ENCODE measurements around the gene PPP2CA.
"Not testable (repeated sequence)": the region's sequence is repeated elsewhere in the genome, so short reads cannot be mapped to it uniquely, and the experiment has no call there.

The PPP2CA gene

DNA sequence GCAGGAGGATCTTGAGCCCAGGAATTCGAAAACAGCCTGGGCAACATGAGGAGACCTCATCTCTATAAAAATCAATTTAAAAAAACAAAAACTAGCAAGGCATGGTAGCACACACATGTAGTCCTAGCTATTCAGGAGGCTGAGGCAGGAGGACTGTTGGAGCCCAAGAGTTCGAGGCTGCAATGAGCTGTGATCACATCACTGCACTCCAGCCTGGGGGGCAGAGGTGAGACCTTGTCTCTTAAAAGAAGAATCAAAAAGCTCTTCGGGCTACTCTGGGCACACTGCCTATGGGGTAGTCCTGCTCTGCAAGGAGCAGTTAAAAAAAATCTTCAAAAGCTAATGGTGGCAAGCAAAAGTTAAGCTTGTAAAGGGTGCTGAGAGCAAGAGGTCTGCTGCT is 72.6 kb downstream of the PPP2CA start:
- Mint-ChIP-seq H3K4me1 (ENCODE audit: low read depth) (peaks cover 23% of the 10 kb centered on the region), H3K27ac (no peak overlapping the region), H3K36me3 (ENCODE audit: low read depth) (peaks cover 57% of the 10 kb centered on the region), H3K9me3 (no peaks in the 10 kb centered on the region), H3K27me3 (ENCODE audit: low read depth) (no peaks in the 10 kb centered on the region), H3K4me3 (no peak overlapping the region)

DNA sequence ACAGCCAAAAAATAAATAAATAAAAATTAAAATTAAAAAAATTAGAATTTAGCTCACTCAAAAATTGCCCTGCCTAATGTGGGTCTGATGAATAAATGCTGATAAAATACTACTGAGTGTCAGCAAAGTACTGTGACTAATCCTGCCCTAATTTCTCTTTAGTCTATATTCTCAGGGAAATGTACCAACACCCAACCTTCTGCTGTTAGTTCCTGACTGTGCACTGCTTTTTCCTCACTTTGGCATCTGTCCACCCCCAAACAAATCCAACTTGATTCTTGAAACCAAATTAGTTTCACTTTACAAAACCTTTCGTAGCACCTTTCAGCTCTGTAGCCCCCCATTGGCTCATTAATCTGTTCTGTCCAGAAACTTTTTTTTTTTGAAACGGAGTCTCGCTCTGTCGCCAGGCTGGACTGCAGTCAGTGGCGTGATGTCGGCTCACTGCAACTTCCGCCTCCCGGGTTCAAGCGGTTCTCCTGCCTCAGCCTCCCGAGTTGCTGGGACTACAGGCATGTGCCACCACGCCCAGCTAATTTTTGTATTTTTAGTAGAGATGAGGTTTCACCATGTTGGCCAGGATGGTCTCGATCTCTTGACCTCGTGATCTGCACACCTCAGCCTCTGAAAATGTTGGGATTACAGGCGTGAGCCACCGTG is 73.6 kb downstream of the PPP2CA start:
- H3K4me3 Mint-ChIP-seq; H3K27me3 Mint-ChIP-seq (ENCODE audit: low read depth); H3K9me3 Mint-ChIP-seq; H3K27ac Mint-ChIP-seq: not testable (repeated sequence)
- peaks cover 50% of the 10 kb centered on the region for H3K36me3 Mint-ChIP-seq (ENCODE audit: low read depth)
- peaks cover 24% of the 10 kb centered on the region for H3K4me1 Mint-ChIP-seq (ENCODE audit: low read depth)

DNA sequence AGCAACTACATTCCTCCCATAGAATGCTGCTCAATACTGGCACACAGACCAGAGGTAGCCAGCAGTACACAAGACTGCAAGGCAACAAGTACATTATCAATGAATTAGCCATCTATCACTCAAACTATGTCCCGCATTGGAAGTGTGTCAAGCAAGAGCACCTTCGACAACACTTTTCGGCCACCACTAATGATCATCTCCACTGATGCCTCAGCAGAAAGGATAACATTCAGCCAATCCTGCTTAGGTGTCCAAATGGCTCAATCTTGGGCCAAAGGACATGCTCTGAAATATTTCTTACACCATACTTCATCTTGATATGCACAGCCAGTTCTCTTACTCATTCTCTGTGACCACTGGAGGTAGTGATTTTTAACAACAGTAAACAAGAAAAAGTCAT is 74.2 kb downstream of the PPP2CA start:
- Mint-ChIP-seq H3K36me3 (ENCODE audit: low read depth) (peaks cover 52% of the 10 kb centered on the region), H3K9me3 (no peaks in the 10 kb centered on the region), H3K4me1 (ENCODE audit: low read depth) (peaks cover 24% of the 10 kb centered on the region), H3K27me3 (ENCODE audit: low read depth) (no peaks in the 10 kb centered on the region), H3K4me3 (no peak overlapping the region), H3K27ac (no peak overlapping the region)

DNA sequence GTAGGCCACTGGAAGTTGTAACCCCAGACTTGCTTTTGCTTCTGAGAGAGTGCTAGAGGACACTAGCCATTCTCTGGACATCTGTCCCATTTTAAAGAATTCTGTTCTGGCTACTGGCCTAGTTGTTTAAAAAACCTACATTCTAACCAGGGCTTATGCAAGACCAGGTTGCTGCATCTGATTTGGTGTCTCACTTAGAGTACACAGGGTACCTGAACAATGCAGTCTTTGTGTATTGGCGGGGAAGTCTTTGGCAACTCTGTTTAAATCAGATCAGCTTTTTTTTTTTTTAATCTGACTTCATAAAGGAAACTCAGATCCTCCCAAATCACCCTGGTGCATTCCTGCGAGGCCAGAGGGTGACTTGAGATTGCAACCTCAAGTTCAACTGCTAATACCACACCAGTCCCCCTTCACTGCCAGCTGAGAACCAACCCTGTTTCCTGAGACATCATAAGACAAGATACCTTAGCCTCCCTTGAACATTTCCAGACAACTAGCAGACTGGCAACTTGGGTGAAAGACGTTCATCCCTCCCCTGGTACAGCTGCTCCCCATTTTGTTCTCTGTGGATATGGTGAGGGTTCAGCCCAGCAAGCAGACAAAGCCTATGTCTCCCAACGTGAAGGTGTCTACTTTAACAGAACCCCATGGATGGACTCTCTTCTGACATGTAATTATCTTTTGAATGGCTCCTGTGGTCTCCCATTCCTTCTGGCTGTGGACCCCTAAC is 76.1 kb downstream of the PPP2CA start:
- Mint-ChIP-seq H3K27ac (peak overlapping the region; percentile 3), H3K4me3 (no peak overlapping the region), H3K9me3 (no peaks in the 10 kb centered on the region), H3K4me1 (ENCODE audit: low read depth) (peaks cover 20% of the 10 kb centered on the region), H3K27me3 (ENCODE audit: low read depth) (no peaks in the 10 kb centered on the region), H3K36me3 (ENCODE audit: low read depth) (peaks cover 50% of the 10 kb centered on the region)

DNA sequence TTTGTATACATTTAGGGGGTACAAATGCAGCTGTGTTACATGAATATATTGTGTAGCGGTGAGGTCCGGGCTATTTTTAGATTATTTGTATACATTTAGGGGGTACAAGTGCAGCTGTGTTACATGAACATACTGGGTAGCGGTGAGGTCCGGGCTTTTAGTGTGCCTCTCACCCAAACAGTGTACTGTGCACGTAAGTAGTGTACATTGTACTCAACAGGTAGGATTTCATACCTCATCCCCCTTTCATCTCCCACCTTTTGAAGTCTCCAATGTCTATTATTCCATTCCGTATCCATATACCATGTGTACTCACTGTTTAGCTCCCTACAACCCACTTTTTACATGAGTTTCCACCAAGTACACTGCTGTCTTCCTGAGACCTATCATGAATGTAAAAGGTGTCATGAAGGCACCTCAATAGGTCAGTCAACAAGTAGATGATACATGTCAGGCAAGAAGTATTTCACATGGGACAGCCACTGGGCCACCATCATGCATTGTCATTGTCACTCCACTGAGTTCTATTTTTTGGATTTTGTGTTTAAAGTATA is 76.8 kb downstream of the PPP2CA start:
- no peaks in the 10 kb centered on the region for H3K9me3 Mint-ChIP-seq
- H3K36me3 Mint-ChIP-seq (ENCODE audit: low read depth), result peaks cover 50% of the 10 kb centered on the region
- H3K4me3 Mint-ChIP-seq, result no peak overlapping the region
- no peak overlapping the region for H3K27ac Mint-ChIP-seq
- no peaks in the 10 kb centered on the region for H3K27me3 Mint-ChIP-seq (ENCODE audit: low read depth)
- peaks cover 21% of the 10 kb centered on the region for H3K4me1 Mint-ChIP-seq (ENCODE audit: low read depth)

DNA sequence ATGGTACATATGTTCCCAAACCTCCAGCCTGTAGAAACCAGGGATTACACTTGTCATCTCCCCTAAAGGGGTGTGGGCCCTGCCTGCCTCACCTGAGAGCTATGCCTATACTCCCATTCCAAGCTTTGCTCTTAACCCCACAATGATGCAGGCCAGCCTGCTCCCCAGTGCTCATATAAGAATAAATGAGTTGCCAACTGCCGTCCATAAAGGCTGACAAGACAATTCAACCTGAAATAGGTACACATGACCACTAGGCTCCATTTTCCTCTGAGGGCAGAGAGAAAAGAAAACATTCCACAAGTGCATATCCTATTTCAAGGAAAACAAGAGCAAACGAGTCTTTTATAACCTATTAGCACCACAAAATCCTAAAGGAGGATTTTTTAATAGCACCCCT is 77.6 kb downstream of the PPP2CA start:
- H3K4me3 Mint-ChIP-seq, result no peak overlapping the region
- H3K9me3 Mint-ChIP-seq, result no peaks in the 10 kb centered on the region
- no peaks in the 10 kb centered on the region for H3K27me3 Mint-ChIP-seq (ENCODE audit: low read depth)
- peaks cover 44% of the 10 kb centered on the region for H3K36me3 Mint-ChIP-seq (ENCODE audit: low read depth)
- H3K4me1 Mint-ChIP-seq (ENCODE audit: low read depth), result peaks cover 22% of the 10 kb centered on the region
- H3K27ac Mint-ChIP-seq, result no peak overlapping the region

DNA sequence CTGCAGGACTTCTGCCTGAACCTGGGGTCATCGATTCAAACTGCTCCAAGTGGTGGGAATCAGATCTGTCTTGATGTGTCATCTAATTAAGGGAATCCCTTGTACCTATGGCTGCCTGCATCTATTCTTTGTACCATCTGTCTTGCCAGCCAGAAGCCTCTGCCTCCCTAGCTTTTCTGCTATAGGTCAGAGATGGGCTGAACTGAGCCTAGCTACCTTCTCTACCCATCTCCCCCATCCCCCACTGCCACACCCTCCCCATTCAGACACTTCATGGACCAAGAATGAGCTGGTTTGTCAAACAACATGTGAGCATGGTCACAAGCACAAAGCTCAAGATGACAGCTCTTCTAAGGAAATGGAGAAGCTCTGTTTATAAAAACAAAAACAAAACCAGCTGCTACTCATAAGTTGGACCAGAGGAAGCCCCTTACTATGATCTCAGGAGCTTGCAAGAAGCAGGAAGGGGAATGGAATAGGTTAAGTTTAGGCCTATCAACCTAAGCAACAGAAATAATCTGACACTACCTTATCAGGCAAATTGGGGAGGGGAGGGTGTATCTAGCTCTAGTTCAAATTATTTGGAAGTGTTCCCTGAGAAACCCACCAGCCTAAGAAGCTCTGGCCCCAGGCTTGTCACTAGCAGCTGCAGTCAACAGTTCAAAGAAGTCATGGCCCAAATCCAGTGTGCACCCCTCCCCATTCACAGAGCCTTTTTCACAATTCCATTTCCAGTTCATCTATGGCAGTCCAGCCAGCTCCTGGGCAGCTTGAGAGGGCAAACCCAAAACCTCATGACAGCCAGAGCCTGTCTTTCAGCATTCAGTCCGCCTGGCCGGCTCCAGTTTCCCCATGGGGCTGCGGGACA is 79.0 kb downstream of the PPP2CA start:
- Mint-ChIP-seq H3K27ac (no peak overlapping the region), H3K27me3 (ENCODE audit: low read depth) (no peaks in the 10 kb centered on the region), H3K9me3 (no peaks in the 10 kb centered on the region), H3K36me3 (ENCODE audit: low read depth) (peaks cover 50% of the 10 kb centered on the region), H3K4me3 (no peak overlapping the region), H3K4me1 (ENCODE audit: low read depth) (peaks cover 22% of the 10 kb centered on the region)

DNA sequence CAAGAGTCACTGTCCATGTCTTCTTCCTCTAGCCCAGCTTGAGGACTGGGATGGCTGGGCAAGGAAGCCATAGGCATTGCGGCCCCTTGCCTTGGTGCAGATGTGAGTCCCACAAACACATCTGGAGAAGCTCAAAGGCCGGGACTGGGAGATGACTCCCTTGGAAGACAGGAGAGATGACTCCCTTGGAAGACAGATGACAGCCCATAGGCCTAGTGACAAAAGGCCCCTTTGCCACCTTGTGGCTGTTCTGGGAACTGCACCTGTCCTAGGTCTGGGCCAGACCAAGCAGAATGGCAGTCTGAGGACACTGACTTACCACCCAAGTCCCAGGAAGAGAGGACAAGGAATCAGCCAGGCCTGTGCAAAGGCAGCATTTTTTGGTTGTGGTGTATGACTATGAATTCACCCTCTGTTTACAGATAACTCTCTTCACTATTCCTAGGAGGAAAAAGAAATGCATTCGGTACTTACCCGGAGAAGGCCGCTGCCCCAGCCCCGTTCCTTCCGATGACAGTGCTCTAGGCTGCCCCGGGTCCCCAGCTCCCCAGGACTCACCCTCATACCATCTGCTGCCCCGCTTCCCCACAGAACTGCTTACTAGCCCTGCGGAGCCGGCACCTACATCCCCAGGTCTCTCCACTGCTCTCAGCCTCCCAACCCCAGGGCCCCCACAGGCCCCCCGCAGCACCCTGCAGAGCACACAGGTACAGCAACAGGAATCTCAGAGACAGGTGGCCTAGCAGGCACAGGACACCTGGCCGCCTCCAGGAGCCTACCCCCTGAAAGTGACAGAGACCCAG is 79.9 kb downstream of the PPP2CA start:
- H3K4me1 Mint-ChIP-seq (ENCODE audit: low read depth), result peaks cover 23% of the 10 kb centered on the region
- H3K4me3 Mint-ChIP-seq, result no peak overlapping the region
- peak overlapping the region; percentile 21 for H3K27ac Mint-ChIP-seq

DNA sequence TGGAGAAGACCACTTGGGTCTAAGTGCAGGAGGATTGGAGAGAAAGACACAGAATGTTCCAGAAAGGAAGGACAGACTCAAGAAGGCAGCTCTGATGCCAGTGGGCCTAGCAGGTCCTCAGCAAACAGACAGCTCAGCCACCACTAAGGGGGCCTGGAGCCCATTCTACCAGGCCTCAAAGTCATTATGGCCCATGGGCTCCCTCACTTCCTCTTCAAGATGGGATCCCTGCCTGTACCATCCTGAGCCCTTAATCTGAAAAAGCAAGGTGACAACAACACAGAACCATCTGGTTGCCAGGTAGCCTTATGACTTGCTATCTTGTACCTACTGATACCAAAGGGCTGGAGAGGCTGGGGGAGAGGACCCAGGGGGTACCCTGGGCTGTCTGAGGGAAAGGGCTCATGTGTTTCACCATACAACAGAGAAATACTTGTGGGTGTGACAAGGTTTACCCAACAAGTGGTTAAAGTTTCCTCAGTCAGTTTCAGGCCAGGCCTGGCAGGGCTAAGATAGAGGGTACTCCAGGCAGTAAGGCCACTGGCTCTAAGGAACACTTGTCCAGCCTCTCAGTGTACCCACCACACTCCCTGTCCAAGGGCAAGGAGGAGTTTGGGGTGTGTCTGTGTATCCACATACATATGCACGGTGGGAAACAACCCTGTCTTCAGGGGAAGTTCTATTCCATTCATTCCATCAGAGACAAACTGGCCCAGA is 80.7 kb downstream of the PPP2CA start:
- Mint-ChIP-seq H3K9me3 (no peaks in the 10 kb centered on the region), H3K27me3 (ENCODE audit: low read depth) (no peaks in the 10 kb centered on the region), H3K27ac (no peak overlapping the region), H3K4me3 (no peak overlapping the region), H3K4me1 (ENCODE audit: low read depth) (peaks cover 24% of the 10 kb centered on the region), H3K36me3 (ENCODE audit: low read depth) (peaks cover 56% of the 10 kb centered on the region)

More for the DNA sequence above, 79.9 kb downstream of the PPP2CA start:
- Mint-ChIP-seq H3K36me3 (ENCODE audit: low read depth) (peaks cover 56% of the 10 kb centered on the region), H3K9me3 (no peaks in the 10 kb centered on the region), H3K27me3 (ENCODE audit: low read depth) (no peaks in the 10 kb centered on the region)

Measured in T-helper 1 cell treated with Interleukin-12 subunit alpha and Interleukin-12 subunit beta and Interleukin-4 antibody, amounts not matched to agents 30 μg/mL and 1 μg/mL, for 36 hours (primary cell).